ENCODE results near the gene SEBOX. TPM values are rescaled to one million over a fixed set of nuclear protein-coding genes. Genes with fewer than 3 reads are reported as not detected.

Gene SEBOX
- total RNA-seq (2021; fragmentation: NEBNext Ultra II Directional; extraction: Animal tissue kit (Norgen Biotek cat#: 25700)) (not detected in 2 replicates), polyA plus RNA-seq (2011; rRNA removed) (not detected in 2 replicates), polyA minus RNA-seq (2011; rRNA and poly(A)+ RNA removed) (not detected in 2 replicates)
- polyA plus RNA-seq (2011; cell fraction: cytosol; rRNA removed), result not detected
- not detected for polyA plus RNA-seq (2011; cell fraction: nucleus; rRNA removed)
- polyA plus RNA-seq (2012, experiment 1 of 2), result not detected in 4 replicates
- not detected for polyA plus RNA-seq (2012, experiment 2 of 2)
- polyA plus RNA-seq (2013, experiment 1 of 2), result not detected
- polyA plus RNA-seq (2013, experiment 2 of 2), result not detected
- polyA minus RNA-seq (2011; cell fraction: cytosol; rRNA and poly(A)+ RNA removed), result not detected
- polyA minus RNA-seq (2011; cell fraction: nucleus; rRNA and poly(A)+ RNA removed), result not detected
- long read RNA-seq, experiment 1, result 0 reads
- long read RNA-seq, experiment 2, result 0 reads

- H3K4me3 ChIP-seq (ENCODE audit: extremely low read depth in 1 of 4, insufficient read depth in 2 of 4, low read depth in 3 of 4, low read length in 4 of 4), result no peak within 1 kb of the TSS
- H4K8ac ChIP-seq (ENCODE audit: extremely low read depth, insufficient read depth, low read length), result no peak within 1 kb of the TSS
- ChIA-PET POLR2A (ENCODE audit: partially characterized antibody) (interaction anchor here (0.9 to 12.7 kb wide), 5 partner anchors 6 to 185 kb away, joined by 3 to 103 read pairs (median 9); partner anchors contain the start of genes IFT20, POLDIP2 and TNFAIP1), CTCF (ENCODE audit: partially characterized antibody) (interaction anchor here (2.0 kb wide), 1 partner anchor 10 kb away, joined by 6 read pairs; no protein-coding TSS in a partner anchor)
- no peak within 1 kb of the TSS for H2BK12ac ChIP-seq (ENCODE audit: low read depth, low read length)
- no peak within 1 kb of the TSS for H3K4ac ChIP-seq (replicated peaks; ENCODE audit: insufficient read length, low read depth, low read length)
- no peak within 1 kb of the TSS for H2BK15ac ChIP-seq (ENCODE audit: low read length)
- H2AK5ac ChIP-seq (ENCODE audit: low read depth, low read length), result no peak within 1 kb of the TSS
- no peak within 1 kb of the TSS for H3K4me2 ChIP-seq (ENCODE audit: insufficient read depth in 1 of 2, low read depth in 2 of 2, low read length in 2 of 2)
- no peak within 1 kb of the TSS for H3K27ac ChIP-seq (ENCODE audit: low read depth, low read length)
- no peaks in the 10 kb centered on the region for H4K20me1 ChIP-seq (replicated peaks in 1 of 2; ENCODE audit: control insufficient read depth in 1 of 2, insufficient read depth in 2 of 2, low read length in 2 of 2)
- H3K79me2 ChIP-seq (ENCODE audit: control insufficient read depth in 1 of 2, insufficient read depth in 2 of 2, low read length in 2 of 2), result no peaks in the 10 kb centered on the region
- no peak within 1 kb of the TSS for H2BK5ac ChIP-seq (ENCODE audit: low read depth, low read length)
- no peaks in the 10 kb centered on the region for H3K27me3 ChIP-seq (replicated peaks in 1 of 4; ENCODE audit: control insufficient read depth in 3 of 4, extremely low read depth in 1 of 4, insufficient read depth in 3 of 4, low read length in 3 of 4)
- no peak for TF ChIP-seq RFX5 (IDR thresholded peaks at IDR 0.05; ENCODE audit: borderline replicate concordance, low read depth, low read length)
- no peak for TF ChIP-seq ASH2L (IDR thresholded peaks at IDR 0.05; ENCODE audit: low read length)
- no peak for TF ChIP-seq HDAC2 (IDR thresholded peaks at IDR 0.05; ENCODE audit: borderline replicate concordance in 1 of 2, low read depth in 2 of 2, low read length in 2 of 2)
- TF ChIP-seq CEBPB (IDR thresholded peaks at IDR 0.05; ENCODE audit: low read depth, low read length), result no peak
- TF ChIP-seq EGR1 (IDR thresholded peaks at IDR 0.05; ENCODE audit: borderline replicate concordance, low read depth, low read length), result no peak
- TF ChIP-seq NRF1 (IDR thresholded peaks at IDR 0.05; ENCODE audit: low read depth, low read length), result no peak
- no peak for TF ChIP-seq JUND (IDR thresholded peaks at IDR 0.05; ENCODE audit: low read length)
- no peak for TF ChIP-seq BRCA1 (IDR thresholded peaks at IDR 0.05; ENCODE audit: low read depth, low read length)
- no peak for TF ChIP-seq TAF7 (optimal IDR thresholded peaks at IDR 0.05; ENCODE audit: borderline replicate concordance, low read depth, low read length)
- TF ChIP-seq KDM4A (IDR thresholded peaks at IDR 0.05; ENCODE audit: low read depth, low read length, severe bottlenecking), result no peak
- TF ChIP-seq SIN3A (conservative IDR thresholded peaks at IDR 0.05 in 1 of 2, IDR thresholded peaks at IDR 0.05 in 1 of 2; ENCODE audit: low read depth in 1 of 2, low read length in 2 of 2), result no peak
- H3K4me1 ChIP-seq (replicated peaks in 1 of 4; ENCODE audit: control insufficient read depth in 3 of 4, insufficient read depth in 4 of 4, low read length in 3 of 4), result peaks cover 0 to 2% (median under 1%) of the 10 kb centered on the region in 4 experiments; a peak in 1 of 7 replicates
- H3K23ac ChIP-seq (ENCODE audit: insufficient read length), result no peak within 1 kb of the TSS
- no peak within 1 kb of the TSS for H3K18ac ChIP-seq (ENCODE audit: extremely low read depth, low read length)
- FAIRE-seq (no peak), DNase-seq (ENCODE audit: low read depth in 1 of 2, low spot score in 2 of 2) (no peak)
- no peaks in the 10 kb centered on the region for H3K23me2 ChIP-seq (ENCODE audit: low read depth, low read length)
- no peak within 1 kb of the TSS for H3K9ac ChIP-seq (replicated peaks in 1 of 4; ENCODE audit: extremely low read depth in 1 of 4, low read depth in 3 of 4, low read length in 3 of 4)
- H2BK120ac ChIP-seq (replicated peaks; ENCODE audit: low read depth, low read length), result no peak within 1 kb of the TSS
- H3K56ac ChIP-seq (replicated peaks; ENCODE audit: insufficient read length, low read depth, low read length), result no peak within 1 kb of the TSS
- no peak within 1 kb of the TSS for H4K5ac ChIP-seq (ENCODE audit: insufficient read length, low read depth, low read length)
- H3K79me1 ChIP-seq (ENCODE audit: low read depth, low read length), result no peaks in the 10 kb centered on the region
- H3K9me3 ChIP-seq (ENCODE audit: insufficient read depth in 2 of 2, low read depth in 1 of 2, low read length in 1 of 2), result no peaks in the 10 kb centered on the region
- no peak within 1 kb of the TSS for H4K91ac ChIP-seq (replicated peaks; ENCODE audit: insufficient read length, low read length)
- H3K14ac ChIP-seq (ENCODE audit: insufficient read length), result no peak within 1 kb of the TSS
- WGBS, 2 experiments (ENCODE audit: extremely low coverage in 1 of 2, insufficient coverage in 1 of 2, insufficient read length in 1 of 2, insufficient replicate concordance in 2 of 2, low coverage in 1 of 2, low lambda C conversion rate in 2 of 2, missing lambda C conversion rate in 1 of 2), result 91% methylated on average over 13 of the region's 13 CpGs; no CpG with 5 or more reads in 1 of the 2 experiments
- peaks cover 7 to 19% (median 16%) of the 10 kb centered on the region in 4 experiments; a peak in 7 of 8 replicates for H3K36me3 ChIP-seq (ENCODE audit: control insufficient read depth in 2 of 4, insufficient read depth in 4 of 4, low read length in 3 of 4)
- no peak within 1 kb of the TSS for H2BK20ac ChIP-seq (ENCODE audit: low read length)
- H2AFZ ChIP-seq (ENCODE audit: low read length), result no peak within 1 kb of the TSS
These were observed at the start of gene SEBOX for GRCh38 chr17:28364665-28365363. TSS of gene SEBOX (minus strand) at chr17:28365199. CDS start at chr17:28365151, 48 bp downstream.
